ENCODE measurements around the gene GIPC3.

GIPC3 gene

GRCh38 chr19:3637621-3638020 is 52.3 kb downstream of the GIPC3 start:
- DNase-seq (ENCODE audit: low read depth, low spot score) = no peak

- no peak for DNase-seq (ENCODE audit: low read depth, low spot score)
These were observed 53.2 kb downstream of the GIPC3 start for GRCh38 chr19:3638208-3639193.

- no peak for DNase-seq (ENCODE audit: low read depth, low spot score)
These were observed 54.2 kb downstream of the GIPC3 start for GRCh38 chr19:3639479-3639878.

GRCh38 chr19:3641515-3642269 is 56.4 kb downstream of the GIPC3 start:
- DNase-seq (ENCODE audit: low read depth, low spot score) = no peak

- DNase-seq (ENCODE audit: low read depth, low spot score) = no peak
These were observed 57.0 kb downstream of the GIPC3 start for GRCh38 chr19:3642296-3642695.

All from activated naive CD8-positive, alpha-beta T cell treated with anti-CD3 and anti-CD28 coated beads, Interleukin-2, amount 50 U/mL, for 16 hours (primary cell).